NCI-H2107 (cell line): ENCODE data around the gene NCMAP.

ENCODE experiments used
- DNase-seq: peaks from one replicate; lab custom pipeline; 2025; lab: John Stamatoyannopoulos, UW

The NCMAP gene

DNA sequence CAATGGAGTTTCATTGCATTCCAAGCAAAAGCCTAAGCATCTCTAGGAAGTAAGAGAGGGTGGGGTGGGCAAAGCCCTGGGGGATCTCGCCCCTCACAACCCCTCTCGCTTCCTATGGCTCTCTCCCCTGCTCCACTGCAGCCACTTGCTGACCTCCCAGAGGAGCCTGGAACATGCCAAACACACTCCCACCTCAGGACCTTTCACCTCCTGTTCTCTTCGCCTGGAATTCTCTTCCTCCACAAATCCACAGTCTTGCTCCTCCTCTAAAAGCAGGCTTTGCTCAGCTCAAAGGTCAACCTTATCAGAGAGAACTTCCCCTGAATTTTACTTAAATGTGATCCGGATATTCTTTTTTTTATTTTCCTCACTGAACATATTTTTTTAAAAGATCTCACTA, 66.3 kb downstream of the NCMAP start:
- DNase-seq: no peak

- no peak for DNase-seq
Measured at GRCh38 chr1:24632832-24633175, 76.9 kb downstream of the NCMAP start.

DNA sequence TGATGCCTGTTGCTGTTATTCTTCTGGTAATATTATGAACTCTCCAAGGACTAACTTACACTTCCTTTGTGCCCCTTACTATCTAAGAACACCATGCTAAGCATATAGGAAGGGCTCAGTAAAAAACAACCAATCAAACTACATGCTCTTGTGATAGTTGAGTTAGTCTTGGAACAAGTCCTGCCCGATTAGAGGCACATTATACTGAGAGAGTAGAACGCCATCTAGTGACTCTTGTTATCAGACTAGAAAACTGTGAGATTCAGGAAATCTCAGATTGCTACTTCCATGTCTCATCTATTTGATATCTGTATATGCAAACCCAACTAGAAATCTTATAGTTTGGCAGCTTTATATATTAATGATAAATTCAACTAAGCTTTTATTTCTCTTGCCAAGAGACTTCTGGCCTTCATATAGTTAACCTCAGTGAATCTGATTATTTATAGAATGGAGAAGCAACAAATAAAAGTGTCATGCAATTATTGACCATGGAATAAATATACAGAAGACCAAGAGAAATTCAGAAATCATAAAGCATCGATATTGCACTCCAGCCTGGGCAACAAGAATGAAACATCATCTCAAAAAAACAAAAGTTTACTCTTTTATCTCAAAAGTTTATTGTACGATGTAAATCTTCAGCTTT, 79.4 kb downstream of the NCMAP start:
- DNase-seq: peak; percentile 20

GRCh38 chr1:24636661-24637357, 80.9 kb downstream of the NCMAP start:
- DNase-seq: no peak

- no peak for DNase-seq
Measured at GRCh38 chr1:24639094-24639493, 83.2 kb downstream of the NCMAP start.

DNA sequence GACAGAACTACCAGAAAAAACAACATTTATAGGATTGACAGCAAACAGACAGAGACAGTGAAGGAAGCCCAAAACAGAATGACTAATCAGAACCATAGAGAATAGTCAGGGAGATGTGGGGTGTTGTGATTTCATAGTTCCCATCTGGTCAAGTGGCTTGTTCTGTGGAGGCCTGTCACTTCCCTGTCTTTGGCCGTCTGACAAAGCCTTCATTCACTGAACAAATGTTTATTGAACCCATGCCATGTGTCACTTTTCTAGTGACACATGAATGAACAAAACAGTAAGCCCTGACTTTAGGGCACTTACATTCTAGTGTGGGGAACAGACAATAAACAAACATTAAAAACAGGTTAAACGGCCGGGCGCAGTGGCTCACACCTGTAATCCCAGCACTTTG, 84.0 kb downstream of the NCMAP start:
- no peak for DNase-seq

DNA sequence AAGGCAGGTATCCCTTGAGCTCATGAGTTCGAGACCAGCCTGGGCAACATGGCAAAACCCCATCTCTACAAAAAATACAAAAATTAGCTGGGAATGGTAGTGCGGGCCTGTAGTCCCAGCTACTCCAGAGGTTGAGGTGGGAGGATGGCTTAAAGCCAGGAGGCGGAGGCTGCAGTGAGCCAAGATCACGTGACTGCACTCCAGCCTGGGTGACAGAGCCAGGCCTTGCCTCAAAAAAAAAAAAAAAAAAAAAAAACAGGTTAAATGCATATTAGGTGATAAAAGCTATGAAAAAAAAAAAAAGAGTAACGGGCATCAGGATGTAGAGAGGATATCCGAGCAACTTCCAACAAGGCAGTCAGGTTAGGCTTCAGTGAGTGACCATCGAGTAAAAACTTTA, 84.4 kb downstream of the NCMAP start:
- no peak for DNase-seq

DNA sequence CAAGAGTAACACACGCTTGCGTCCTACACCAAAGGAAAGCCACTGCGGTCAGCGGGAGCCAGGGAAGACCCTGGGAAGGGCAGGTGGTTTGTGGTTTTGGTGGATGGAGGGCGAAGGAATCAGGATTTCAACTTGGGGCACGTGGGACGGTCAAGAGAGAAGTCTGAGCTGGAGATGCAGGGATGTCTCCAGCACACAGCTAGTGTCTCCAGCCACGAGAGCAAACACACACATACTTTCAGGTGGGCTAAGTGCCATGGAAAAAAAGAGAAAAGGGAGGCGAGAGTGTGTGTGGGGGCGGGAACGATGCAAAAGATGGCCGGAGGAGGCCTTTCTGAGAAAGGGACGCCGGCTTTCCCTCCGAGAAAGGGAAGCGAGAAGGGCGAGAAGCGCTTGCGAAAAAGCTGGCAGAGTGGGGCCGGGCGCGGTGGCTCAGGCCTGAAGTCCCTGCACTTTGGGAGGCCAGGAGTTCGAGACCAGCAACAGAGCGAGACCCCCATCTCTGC, 85.8 kb downstream of the NCMAP start:
- DNase-seq: no peak

DNA sequence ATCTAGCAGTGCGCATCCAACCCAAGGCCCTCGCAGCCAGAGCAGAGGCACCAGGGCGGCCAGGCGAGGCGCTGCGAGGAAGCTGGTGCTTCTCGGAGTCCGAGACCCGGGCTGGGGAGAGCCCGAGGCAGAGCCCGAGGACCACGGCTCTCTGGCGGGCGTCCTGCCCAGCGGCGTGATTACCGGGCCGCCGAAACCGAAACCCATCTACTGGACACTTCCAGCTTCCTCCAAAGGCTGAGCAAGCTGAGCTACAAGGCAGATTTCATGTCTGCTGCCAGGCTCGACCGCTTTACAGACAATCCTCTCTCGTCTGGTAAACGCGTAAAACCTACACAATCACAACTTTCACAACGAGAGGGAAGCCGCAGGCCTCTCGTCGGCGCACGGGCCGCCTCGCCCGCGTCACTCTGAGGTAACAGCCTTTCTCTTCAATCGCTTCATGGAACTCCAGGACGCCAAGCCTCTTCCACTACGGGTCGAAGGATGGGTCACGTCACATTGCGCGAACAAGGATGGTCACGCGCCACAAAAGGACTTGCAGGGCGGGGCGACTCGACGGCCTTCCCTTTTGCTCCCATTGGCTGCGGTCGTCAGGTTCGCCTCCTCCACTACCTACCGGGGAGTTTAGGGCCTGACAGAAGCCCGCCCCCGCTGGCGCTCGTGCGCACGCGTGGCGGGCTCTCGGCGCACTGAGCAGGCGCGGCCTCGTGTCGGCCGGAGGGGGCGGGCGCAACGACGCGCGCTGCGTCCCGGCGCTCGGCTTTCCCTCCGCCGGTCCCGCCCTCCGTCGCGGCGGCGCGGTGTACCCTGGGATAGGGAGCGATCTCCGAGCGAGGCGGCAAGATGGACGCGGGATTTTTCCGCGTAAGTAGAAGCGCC, 86.8 kb downstream of the NCMAP start, which contains the start of gene SRRM1:
Gene SRRM1 (plus strand): TSS at position 822 of the 882 bp plus-strand sequence. CDS start 25 bp downstream, at position 847.
- DNase-seq: peak; percentile 100

DNA sequence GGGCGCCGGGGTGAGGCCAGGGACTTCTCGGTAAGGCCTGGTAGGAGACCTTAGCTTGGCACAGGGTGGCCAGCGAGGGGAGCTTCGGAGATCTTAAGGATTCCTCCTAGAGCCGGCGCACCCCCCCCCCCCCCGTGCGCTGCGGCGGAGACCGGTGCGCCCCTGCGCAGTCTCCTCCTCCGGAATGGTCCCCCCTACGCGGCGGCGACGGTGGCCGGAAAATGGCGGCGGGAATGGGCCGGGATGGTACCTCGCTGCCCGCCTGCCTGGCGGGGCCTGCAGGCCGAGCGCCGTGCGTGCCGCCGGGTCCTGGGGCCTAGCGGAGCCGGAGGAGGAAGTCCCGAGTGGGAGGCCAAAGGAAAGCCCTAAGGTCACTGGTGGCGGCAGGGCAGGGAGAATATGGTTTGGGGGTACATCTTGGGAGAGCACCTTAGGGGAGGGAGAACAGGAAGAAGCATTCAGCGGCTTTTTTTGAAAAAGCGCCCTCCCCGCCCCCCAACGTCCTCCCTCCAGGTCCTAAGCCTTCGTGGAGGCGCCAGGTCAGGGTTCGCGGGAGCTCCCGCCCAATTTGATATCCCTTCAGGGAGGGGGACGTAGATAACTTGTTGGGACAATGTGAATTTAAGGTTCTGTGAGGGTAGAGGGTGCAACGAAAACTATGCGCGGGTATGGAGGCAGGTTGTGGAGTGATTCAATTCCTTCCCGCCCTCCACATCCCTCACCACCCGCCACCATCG, 87.6 kb downstream of the NCMAP start:
- no peak for DNase-seq

- DNase-seq: no peak
Measured at GRCh38 chr1:24644100-24644384, 88.2 kb downstream of the NCMAP start.

DNA sequence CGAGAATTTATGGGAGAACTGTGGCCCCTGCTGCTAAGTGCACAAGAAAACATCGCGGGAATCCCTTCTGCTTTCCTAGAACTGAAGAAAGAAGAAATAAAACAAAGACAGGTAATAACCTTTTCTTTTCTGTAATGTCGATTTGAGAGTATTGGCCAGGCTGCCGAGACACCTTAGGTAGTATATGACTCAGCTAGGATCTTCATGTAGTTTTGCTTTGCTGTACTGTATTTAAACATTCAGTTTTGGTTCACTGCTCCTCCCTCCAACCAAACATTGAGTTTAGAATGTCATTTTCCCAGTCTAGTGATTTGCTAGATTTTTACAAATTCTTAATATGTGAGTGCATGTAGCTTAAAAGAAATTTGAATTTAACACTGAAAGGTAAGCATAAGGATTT, 93.0 kb downstream of the NCMAP start:
- no peak for DNase-seq

DNA sequence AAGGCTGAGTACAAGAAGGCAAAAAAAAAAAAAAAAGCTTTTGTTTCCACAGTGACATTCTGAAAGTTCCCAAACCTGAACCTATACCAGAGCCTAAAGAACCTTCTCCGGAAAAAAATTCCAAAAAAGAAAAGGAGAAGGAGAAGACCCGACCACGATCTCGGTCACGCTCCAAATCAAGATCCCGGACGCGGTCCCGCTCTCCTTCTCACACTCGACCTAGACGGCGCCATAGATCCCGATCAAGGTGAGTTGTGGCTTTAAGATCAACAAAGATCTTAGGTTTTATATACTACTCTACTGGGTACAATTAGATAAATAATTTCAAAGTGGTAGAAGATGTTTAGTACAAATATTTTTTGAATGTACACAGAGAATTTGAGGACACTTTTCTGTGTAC, 96.5 kb downstream of the NCMAP start:
- DNase-seq: no peak

GRCh38 chr1:24654010-24654409, 98.1 kb downstream of the NCMAP start:
- no peak for DNase-seq

GRCh38 chr1:24656046-24656445, 100.2 kb downstream of the NCMAP start:
- DNase-seq: no peak

DNA sequence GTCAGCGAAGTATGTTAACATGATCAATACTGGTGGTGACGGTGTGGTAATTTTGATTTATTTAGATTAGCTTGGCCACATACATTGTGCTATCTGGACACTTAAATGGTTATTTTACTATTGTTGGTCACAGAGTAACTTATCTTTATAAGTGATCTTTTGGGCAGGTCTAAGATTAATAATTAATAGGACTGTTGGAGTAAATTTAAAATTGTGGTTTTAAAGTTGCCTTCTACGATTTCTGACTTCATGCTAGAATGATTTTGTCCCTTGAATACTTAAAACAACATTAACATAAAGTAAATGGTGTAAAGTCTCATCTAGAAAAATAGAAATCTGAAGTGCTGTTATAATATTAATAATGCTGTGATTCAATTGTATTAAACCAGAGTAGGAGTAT, 101.9 kb downstream of the NCMAP start:
- no peak for DNase-seq
